HEK293 (cell line): ENCODE data around the gene HOXD10.

ENCODE experiments used
- ATF2 ChIP-seq: fragments of 450-650 bp; formaldehyde crosslinking; IDR thresholded peaks from 2 replicates; pipeline ENCODE4 v1.5.1; 2016; ENCODE audit warnings: missing biosample characterization, missing genetic modification characterization, low read depth
- CTCF ChIP-seq: fragments of 450-650 bp; formaldehyde crosslinking; IDR thresholded peaks from 2 replicates; pipeline ENCODE4 v1.5.1; 2016; ENCODE audit warnings: missing biosample characterization, missing genetic modification characterization
- ZBTB26 ChIP-seq: fragments of 450-650 bp; formaldehyde crosslinking; optimal IDR thresholded peaks from 2 replicates; pipeline ENCODE3; 2016; ENCODE audit warnings: missing biosample characterization, mild to moderate bottlenecking, missing genetic modification characterization
- TF ChIP-seq, protein P1 (sequence below): fragments of 450-650 bp; formaldehyde crosslinking; IDR thresholded peaks from 2 replicates; pipeline ENCODE4 v1.5.1; 2016; ENCODE audit warnings: missing biosample characterization, missing genetic modification characterization, borderline replicate concordance

- TF ChIP-seq, protein P1, sequence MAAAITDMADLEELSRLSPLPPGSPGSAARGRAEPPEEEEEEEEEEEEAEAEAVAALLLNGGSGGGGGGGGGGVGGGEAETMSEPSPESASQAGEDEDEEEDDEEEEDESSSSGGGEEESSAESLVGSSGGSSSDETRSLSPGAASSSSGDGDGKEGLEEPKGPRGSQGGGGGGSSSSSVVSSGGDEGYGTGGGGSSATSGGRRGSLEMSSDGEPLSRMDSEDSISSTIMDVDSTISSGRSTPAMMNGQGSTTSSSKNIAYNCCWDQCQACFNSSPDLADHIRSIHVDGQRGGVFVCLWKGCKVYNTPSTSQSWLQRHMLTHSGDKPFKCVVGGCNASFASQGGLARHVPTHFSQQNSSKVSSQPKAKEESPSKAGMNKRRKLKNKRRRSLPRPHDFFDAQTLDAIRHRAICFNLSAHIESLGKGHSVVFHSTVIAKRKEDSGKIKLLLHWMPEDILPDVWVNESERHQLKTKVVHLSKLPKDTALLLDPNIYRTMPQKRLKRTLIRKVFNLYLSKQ (tag by site-specific recombination): no peak
- TF ChIP-seq CTCF (tag by site-specific recombination): no peak
- TF ChIP-seq ZBTB26: no peak
- no peak for TF ChIP-seq ATF2 (tag by site-specific recombination)
Observed at GRCh38 chr2:176109192-176109901, 7.2 kb upstream of the HOXD10 start.
